ENCODE results near the gene SLC22A23.

Gene SLC22A23

GRCh38 chr6:3444276-3445088 lies 12.4 kb downstream of the SLC22A23 start:
- DNase-seq (ENCODE audit: low read depth): no peak

GRCh38 chr6:3443221-3443515 lies 13.7 kb downstream of the SLC22A23 start:
- DNase-seq (ENCODE audit: low read depth): no peak

- no peak for DNase-seq (ENCODE audit: low read depth)
Observed at GRCh38 chr6:3442431-3443220, 14.2 kb downstream of the SLC22A23 start.

GRCh38 chr6:3440911-3441310 lies 15.9 kb downstream of the SLC22A23 start:
- DNase-seq (ENCODE audit: low read depth): no peak

- no peak for DNase-seq (ENCODE audit: low read depth)
Observed at GRCh38 chr6:3439961-3440360, 16.9 kb downstream of the SLC22A23 start.

GRCh38 chr6:3438190-3439167 lies 18.4 kb downstream of the SLC22A23 start:
- DNase-seq (ENCODE audit: low read depth): no peak

GRCh38 chr6:3433005-3433404 lies 23.8 kb downstream of the SLC22A23 start:
- DNase-seq (ENCODE audit: low read depth): no peak

- no peak for DNase-seq (ENCODE audit: low read depth)
Observed at GRCh38 chr6:3432416-3432815, 24.4 kb downstream of the SLC22A23 start.

- DNase-seq (ENCODE audit: low read depth): no peak
Observed at GRCh38 chr6:3431994-3432393, 24.9 kb downstream of the SLC22A23 start.

- DNase-seq (ENCODE audit: low read depth): no peak
Observed at GRCh38 chr6:3429211-3429610, 27.6 kb downstream of the SLC22A23 start.

- no peak for DNase-seq (ENCODE audit: low read depth)
Observed at GRCh38 chr6:3428700-3429099, 28.1 kb downstream of the SLC22A23 start.

- DNase-seq (ENCODE audit: low read depth): no peak
Observed at GRCh38 chr6:3428247-3428646, 28.6 kb downstream of the SLC22A23 start.

GRCh38 chr6:3427687-3428085 lies 29.2 kb downstream of the SLC22A23 start:
- no peak for DNase-seq (ENCODE audit: low read depth)

- DNase-seq (ENCODE audit: low read depth): no peak
Observed at GRCh38 chr6:3426927-3427686, 29.7 kb downstream of the SLC22A23 start.

- DNase-seq (ENCODE audit: low read depth): no peak
Observed at GRCh38 chr6:3426091-3426926, 30.5 kb downstream of the SLC22A23 start.

- no peak for DNase-seq (ENCODE audit: low read depth)
Observed at GRCh38 chr6:3425574-3425973, 31.3 kb downstream of the SLC22A23 start.

GRCh38 chr6:3424185-3424927 lies 32.5 kb downstream of the SLC22A23 start:
- no peak for DNase-seq (ENCODE audit: low read depth)

- DNase-seq (ENCODE audit: low read depth): no peak
Observed at GRCh38 chr6:3423439-3424184, 33.2 kb downstream of the SLC22A23 start.

- no peak for DNase-seq (ENCODE audit: low read depth)
Observed at GRCh38 chr6:3422435-3423070, 34.3 kb downstream of the SLC22A23 start.
